ENCODE results near the gene DIPK1C. TPM values are rescaled to one million over a fixed set of nuclear protein-coding genes. Genes with fewer than 3 reads are reported as not detected.

DIPK1C gene
- total and polyA plus RNA-seq, 12 donors, result 0.70 to 12.9 (median 6.6) TPM

DNA sequence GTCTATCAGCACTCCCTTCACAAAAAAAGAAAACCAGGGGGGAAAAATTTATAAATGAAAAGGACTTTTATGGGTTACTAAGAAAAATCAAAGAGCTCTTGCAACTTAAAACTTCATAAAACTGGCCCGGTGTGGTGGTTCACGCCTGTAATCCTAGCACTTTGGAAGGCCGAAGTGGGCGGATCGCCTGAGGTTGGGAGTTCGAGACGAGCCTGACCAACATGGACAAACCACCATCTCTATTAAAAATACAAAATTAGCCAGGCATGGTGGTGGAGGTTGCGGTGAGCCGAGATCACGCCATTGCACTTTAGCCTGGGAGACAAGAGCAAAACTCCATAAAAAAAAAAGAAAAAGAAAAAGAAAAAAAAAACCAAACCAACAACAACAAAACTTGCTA is 1.7 kb downstream of the DIPK1C start:
- Histone ChIP-seq H3K36me3 (no peaks in the 10 kb centered on the region), H3K27ac (peak overlapping the region in 3 of 10 donors; percentile 17 to 81 (median 78)), H3K27me3 (peaks cover 0 to 72% (median 25%) of the 10 kb centered on the region in 7 donors), H3K4me1 (peaks cover 10 to 91% (median 46%) of the 10 kb centered on the region in 9 donors), H3K4me3 (peak overlapping the region in 1 of 10 donors; percentile 76), H3K9me3 (no peaks in the 10 kb centered on the region)
- DNase-seq (no peak), ATAC-seq (no peak)
- TF ChIP-seq CTCF (IDR thresholded peaks at IDR 0.05), result no peak
- intact Hi-C loops (cut with DNase I), result no loop called here
- 94 to 97% methylated on average over 10 of the region's 10 CpGs for WGBS, 2 donors

DNA sequence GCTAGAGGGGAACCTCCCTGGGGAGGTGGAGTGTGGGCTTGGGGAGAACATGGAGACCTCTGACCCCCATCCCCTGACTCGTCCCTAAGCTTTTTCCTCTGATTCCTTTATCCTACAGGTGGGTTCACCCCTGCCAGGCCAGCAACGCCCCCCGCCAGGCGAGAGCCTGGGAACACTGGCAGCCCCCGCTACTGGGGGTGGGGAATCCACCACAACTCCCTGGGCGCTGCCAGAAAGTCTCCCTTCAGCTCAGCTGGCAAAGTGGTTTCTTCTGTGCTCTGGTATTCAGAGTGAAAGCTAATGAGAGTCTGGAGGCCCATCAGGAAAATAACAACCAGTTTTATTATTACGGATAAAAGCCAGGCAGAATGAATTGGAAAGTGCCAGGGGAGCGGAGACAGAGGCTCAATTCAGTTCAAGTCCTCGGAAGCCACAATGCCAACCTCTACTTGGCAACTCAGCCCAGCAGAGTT is 2.8 kb downstream of the DIPK1C start:
- DNase-seq (no peak), ATAC-seq (no peak)
- Histone ChIP-seq H3K27ac (peak overlapping the region in 6 of 10 donors; percentile 30 to 81 (median 46)), H3K4me3 (no peak overlapping the region), H3K27me3 (peaks cover 0 to 66% (median 25%) of the 10 kb centered on the region in 7 donors), H3K4me1 (peaks cover 11 to 91% (median 53%) of the 10 kb centered on the region in 9 donors), H3K36me3 (no peaks in the 10 kb centered on the region), H3K9me3 (no peaks in the 10 kb centered on the region)
- intact Hi-C loops (cut with DNase I), result loop anchor here in 1 of 10 donors (5.0 kb wide), 1 partner anchor 87 kb away; no protein-coding TSS in a partner anchor
- 83 to 86% methylated on average over 9 of the region's 9 CpGs for WGBS, 2 donors
- no peak for TF ChIP-seq CTCF (IDR thresholded peaks at IDR 0.05)

DNA sequence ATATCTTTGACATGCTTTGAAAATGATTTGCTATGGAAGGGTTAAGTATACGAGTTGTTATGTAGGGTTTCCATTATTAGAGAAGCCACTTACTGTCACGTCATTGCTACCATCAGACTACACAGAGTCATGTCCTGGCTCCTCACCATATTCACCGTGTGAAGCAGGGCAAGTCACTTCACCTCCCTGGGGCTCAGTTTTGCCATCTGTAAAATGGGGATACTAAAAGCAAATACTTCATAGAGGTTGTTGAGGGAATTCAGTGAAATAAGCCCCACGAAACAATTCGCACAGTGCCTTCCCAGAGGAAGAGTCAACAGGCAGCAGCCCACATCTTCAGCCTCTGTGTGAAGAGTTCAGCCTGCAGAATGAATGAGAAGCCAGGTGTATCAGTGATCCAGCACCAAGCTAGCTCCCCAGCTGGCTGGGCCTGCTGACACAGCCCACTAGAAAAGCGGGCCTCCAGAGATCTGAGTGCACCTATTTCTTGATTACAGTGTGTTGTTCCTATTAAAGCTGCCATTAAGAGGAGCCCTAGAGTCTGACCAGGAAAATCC is 3.4 kb downstream of the DIPK1C start:
- Histone ChIP-seq H3K4me1 (peaks cover 11 to 88% (median 50%) of the 10 kb centered on the region in 9 donors), H3K27ac (peak overlapping the region in 6 of 10 donors; percentile 23 to 81 (median 48)), H3K4me3 (no peak overlapping the region), H3K27me3 (peaks cover 0 to 63% (median 25%) of the 10 kb centered on the region in 7 donors), H3K36me3 (no peaks in the 10 kb centered on the region), H3K9me3 (no peaks in the 10 kb centered on the region)
- 62 to 66% methylated on average over 6 of the region's 6 CpGs for WGBS, 2 donors
- no peak for TF ChIP-seq CTCF (IDR thresholded peaks at IDR 0.05)
- ATAC-seq (peak in 3 of 8 donors; percentile 21 to 29 (median 28)), DNase-seq (no peak)
- intact Hi-C loops (cut with DNase I), result loop anchor here in 1 of 10 donors (5.0 kb wide), 1 partner anchor 86 kb away; no protein-coding TSS in a partner anchor

DNA sequence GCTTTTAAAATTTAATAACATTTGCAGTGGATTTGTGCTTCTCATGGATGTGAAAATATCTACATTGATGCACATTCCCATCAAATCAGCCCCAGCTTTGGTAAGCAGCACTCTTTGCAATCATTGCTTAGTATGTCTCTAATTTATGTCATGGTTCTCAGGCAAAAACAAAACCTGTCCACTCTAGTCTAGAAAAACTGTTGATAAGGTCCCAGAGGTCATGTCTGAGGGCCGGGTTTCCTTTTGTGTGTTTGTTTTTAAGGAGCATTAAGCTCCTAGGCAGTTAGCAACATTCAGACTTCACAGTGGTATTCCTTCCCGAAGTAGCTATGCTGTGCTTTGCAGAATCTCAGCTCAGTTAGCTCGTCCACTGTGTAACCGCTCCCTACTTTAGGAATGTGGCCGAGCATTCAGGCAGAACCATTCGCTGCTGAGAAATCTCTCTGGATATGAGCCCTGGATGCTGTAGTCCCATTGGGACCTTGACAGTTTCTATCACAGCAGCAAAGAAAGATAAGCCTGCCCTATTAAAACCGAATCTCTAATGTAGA is 4.0 kb downstream of the DIPK1C start:
- Histone ChIP-seq H3K4me3 (no peak overlapping the region), H3K36me3 (no peaks in the 10 kb centered on the region), H3K27ac (peak overlapping the region in 6 of 10 donors; percentile 30 to 81 (median 58)), H3K27me3 (peaks cover 0 to 56% (median 25%) of the 10 kb centered on the region in 7 donors), H3K9me3 (no peaks in the 10 kb centered on the region), H3K4me1 (peaks cover 11 to 82% (median 45%) of the 10 kb centered on the region in 9 donors)
- DNase-seq, result peak in 1 of 2 donors; percentile 46
- 16 to 26% methylated on average over 7 of the region's 7 CpGs for WGBS, 2 donors
- peak in 7 of 8 donors; percentile 27 to 61 (median 42) for ATAC-seq
- intact Hi-C loops (cut with DNase I), result loop anchor here in 1 of 10 donors (5.0 kb wide), 1 partner anchor 86 kb away; no protein-coding TSS in a partner anchor
- TF ChIP-seq CTCF (IDR thresholded peaks at IDR 0.05), result no peak

All from heart right ventricle (tissue), 16 donors.